NOMO-1 treated with DMSO at 0.1 percent for 48 hours (cell line): ENCODE results near the gene LRMDA.
"Not testable (repeated sequence)": the region's sequence is repeated elsewhere in the genome, so short reads cannot be mapped to it uniquely, and the experiment has no call there.

Experiments
- DNase-seq: peaks from one replicate; lab custom pipeline; 2025; ENCODE audit not compliant: unreplicated experiment; lab: John Stamatoyannopoulos, UW

Gene LRMDA

GRCh38 chr10:76127984-76128589 lies 696.7 kb downstream of the LRMDA start:
- DNase-seq: no peak

- DNase-seq: no peak
Measured at GRCh38 chr10:76129213-76129612, 697.8 kb downstream of the LRMDA start.

GRCh38 chr10:76130892-76131291 lies 699.5 kb downstream of the LRMDA start:
- DNase-seq: no peak

- DNase-seq: no peak
Measured at GRCh38 chr10:76133597-76134255, 702.3 kb downstream of the LRMDA start.

GRCh38 chr10:76136961-76137360 lies 705.5 kb downstream of the LRMDA start:
- no peak for DNase-seq

GRCh38 chr10:76138286-76138685 lies 706.9 kb downstream of the LRMDA start:
- no peak for DNase-seq

- no peak for DNase-seq
Measured at GRCh38 chr10:76138906-76139305, 707.5 kb downstream of the LRMDA start.

GRCh38 chr10:76139431-76139830 lies 708.0 kb downstream of the LRMDA start:
- DNase-seq: no peak

GRCh38 chr10:76141376-76141775 lies 710.0 kb downstream of the LRMDA start:
- no peak for DNase-seq

GRCh38 chr10:76148217-76148616 lies 716.8 kb downstream of the LRMDA start:
- DNase-seq: not testable (repeated sequence)

GRCh38 chr10:76149182-76149581 lies 717.8 kb downstream of the LRMDA start:
- DNase-seq: no peak

- DNase-seq: no peak
Measured at GRCh38 chr10:76149602-76150138, 718.2 kb downstream of the LRMDA start.

- no peak for DNase-seq
Measured at GRCh38 chr10:76150139-76150875, 718.9 kb downstream of the LRMDA start.

GRCh38 chr10:76150876-76151288 lies 719.5 kb downstream of the LRMDA start:
- no peak for DNase-seq

- DNase-seq: no peak
Measured at GRCh38 chr10:76152186-76152585, 720.8 kb downstream of the LRMDA start.

GRCh38 chr10:76155961-76156360 lies 724.5 kb downstream of the LRMDA start:
- no peak for DNase-seq

GRCh38 chr10:76160446-76161300 lies 729.2 kb downstream of the LRMDA start:
- no peak for DNase-seq

GRCh38 chr10:76161301-76161582 lies 729.8 kb downstream of the LRMDA start:
- DNase-seq: no peak

GRCh38 chr10:76168437-76168836 lies 737.0 kb downstream of the LRMDA start:
- DNase-seq: no peak

- no peak for DNase-seq
Measured at GRCh38 chr10:76169246-76169645, 737.8 kb downstream of the LRMDA start.

- DNase-seq: no peak
Measured at GRCh38 chr10:76172020-76172419, 740.6 kb downstream of the LRMDA start.
